ENCODE data around the gene CDC20.
"Not testable (repeated sequence)": the region's sequence is repeated elsewhere in the genome, so short reads cannot be mapped to it uniquely, and the experiment has no call there.

CDC20 gene

GRCh38 chr1:43367904-43368645 lies 9.3 kb downstream of the CDC20 start, which contains the start of gene ELOVL1:
Gene ELOVL1, minus strand, starts transcription at chr1:43368011. Its CDS starts 2,402 bp downstream, at chr1:43365609.
- peak within 1 kb of the TSS; percentile 82 for H3K4me3 ChIP-seq (ENCODE audit: control insufficient read depth, low read depth, low read length)
- DNase-seq (ENCODE audit: low read depth): peak; percentile 76
- TF ChIP-seq, protein P1, sequence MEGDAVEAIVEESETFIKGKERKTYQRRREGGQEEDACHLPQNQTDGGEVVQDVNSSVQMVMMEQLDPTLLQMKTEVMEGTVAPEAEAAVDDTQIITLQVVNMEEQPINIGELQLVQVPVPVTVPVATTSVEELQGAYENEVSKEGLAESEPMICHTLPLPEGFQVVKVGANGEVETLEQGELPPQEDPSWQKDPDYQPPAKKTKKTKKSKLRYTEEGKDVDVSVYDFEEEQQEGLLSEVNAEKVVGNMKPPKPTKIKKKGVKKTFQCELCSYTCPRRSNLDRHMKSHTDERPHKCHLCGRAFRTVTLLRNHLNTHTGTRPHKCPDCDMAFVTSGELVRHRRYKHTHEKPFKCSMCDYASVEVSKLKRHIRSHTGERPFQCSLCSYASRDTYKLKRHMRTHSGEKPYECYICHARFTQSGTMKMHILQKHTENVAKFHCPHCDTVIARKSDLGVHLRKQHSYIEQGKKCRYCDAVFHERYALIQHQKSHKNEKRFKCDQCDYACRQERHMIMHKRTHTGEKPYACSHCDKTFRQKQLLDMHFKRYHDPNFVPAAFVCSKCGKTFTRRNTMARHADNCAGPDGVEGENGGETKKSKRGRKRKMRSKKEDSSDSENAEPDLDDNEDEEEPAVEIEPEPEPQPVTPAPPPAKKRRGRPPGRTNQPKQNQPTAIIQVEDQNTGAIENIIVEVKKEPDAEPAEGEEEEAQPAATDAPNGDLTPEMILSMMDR (conservative IDR thresholded peaks at IDR 0.05; ENCODE audit: control insufficient read depth, insufficient read depth, low read depth, low read length): peak; percentile 7

DNA sequence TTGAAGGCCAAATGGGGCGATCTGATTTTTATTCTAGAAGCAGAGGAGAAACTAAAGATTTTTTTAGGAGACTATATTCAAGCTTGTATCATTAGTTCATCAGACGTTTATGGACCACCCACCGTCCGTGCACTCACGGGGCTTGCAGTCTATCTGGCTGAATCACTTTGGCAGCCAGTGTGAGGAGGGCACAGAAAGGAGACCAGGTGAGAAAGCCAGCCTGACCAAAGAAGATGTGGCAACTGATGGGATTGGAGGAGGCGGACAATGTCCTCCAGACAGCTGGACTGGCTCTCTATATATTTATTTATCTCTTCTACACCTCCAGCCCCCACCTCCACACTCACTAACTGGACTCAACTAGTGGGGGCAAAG lies 9.9 kb downstream of the CDC20 start:
- no peak for DNase-seq (ENCODE audit: low read depth)
- peak overlapping the region; percentile 66 for H3K4me3 ChIP-seq (ENCODE audit: control insufficient read depth, low read depth, low read length)
- TF ChIP-seq, protein P1 (conservative IDR thresholded peaks at IDR 0.05; ENCODE audit: control insufficient read depth, insufficient read depth, low read depth, low read length): no peak

DNA sequence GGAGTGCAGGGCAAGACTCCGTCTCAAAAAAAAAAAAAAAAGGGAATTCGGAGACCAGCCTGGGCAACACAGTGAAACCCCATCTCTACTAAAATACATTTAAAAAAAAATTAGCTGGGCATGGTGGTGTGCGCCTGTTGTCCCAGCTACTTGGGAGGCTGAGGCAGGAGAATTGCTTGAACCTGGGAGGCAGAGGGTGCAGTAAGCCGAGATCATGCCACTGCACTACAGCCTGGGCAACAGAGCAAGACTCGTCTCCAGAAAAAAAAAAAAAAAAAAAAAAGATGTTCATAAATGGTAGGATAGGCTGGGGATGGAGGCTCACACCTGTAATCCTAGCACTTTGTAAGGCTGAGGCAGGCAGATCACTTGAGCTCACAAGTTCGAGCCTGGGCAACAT lies 11.0 kb downstream of the CDC20 start:
- not testable (repeated sequence) for H3K4me3 ChIP-seq (ENCODE audit: control insufficient read depth, low read depth, low read length); DNase-seq (ENCODE audit: low read depth)

DNA sequence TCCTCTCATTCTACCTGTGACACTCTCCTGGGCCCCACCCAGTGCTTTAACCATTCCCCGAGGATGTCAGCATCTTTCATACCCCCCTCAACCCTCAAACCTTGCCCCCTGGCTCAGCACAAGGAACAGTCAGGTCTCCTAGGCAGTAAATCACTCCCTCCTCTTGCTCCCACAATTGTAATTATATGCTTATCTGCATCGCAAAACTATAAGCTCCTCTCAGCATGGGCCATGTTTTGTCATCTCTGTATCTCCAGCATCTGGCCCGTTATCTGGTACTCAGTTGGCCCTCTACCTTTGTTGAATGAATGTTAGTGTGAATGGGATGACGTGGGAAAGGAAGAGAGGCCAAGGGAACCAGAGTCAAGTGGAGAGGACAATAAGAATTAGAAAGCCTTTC lies 11.8 kb downstream of the CDC20 start:
- H3K4me3 ChIP-seq (ENCODE audit: control insufficient read depth, low read depth, low read length): no peak overlapping the region
- no peak for DNase-seq (ENCODE audit: low read depth)
- TF ChIP-seq, protein P1 (conservative IDR thresholded peaks at IDR 0.05; ENCODE audit: control insufficient read depth, insufficient read depth, low read depth, low read length): no peak

DNA sequence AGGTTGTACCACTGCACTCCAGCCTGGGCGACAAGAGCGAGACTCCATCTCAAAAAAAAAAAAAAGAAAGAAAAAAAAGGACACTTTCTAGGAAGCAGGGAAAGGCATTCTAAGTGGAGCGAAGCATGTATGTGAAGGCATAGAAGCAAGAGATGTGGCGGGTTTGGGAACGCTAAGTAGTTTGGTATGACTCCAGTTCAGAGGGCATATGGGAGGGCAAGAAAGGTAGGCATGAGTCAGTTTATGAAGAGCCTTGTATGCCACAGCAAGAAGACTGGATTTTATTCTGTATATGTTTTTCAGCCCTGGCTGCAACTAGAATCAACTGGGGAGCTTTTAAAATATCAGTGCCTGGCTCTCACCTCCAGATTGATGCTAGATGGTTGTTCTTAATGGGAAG lies 13.4 kb downstream of the CDC20 start:
- no peak overlapping the region for H3K4me3 ChIP-seq (ENCODE audit: control insufficient read depth, low read depth, low read length)
- TF ChIP-seq, protein P1 (conservative IDR thresholded peaks at IDR 0.05; ENCODE audit: control insufficient read depth, insufficient read depth, low read depth, low read length): no peak
- no peak for DNase-seq (ENCODE audit: low read depth)

DNA sequence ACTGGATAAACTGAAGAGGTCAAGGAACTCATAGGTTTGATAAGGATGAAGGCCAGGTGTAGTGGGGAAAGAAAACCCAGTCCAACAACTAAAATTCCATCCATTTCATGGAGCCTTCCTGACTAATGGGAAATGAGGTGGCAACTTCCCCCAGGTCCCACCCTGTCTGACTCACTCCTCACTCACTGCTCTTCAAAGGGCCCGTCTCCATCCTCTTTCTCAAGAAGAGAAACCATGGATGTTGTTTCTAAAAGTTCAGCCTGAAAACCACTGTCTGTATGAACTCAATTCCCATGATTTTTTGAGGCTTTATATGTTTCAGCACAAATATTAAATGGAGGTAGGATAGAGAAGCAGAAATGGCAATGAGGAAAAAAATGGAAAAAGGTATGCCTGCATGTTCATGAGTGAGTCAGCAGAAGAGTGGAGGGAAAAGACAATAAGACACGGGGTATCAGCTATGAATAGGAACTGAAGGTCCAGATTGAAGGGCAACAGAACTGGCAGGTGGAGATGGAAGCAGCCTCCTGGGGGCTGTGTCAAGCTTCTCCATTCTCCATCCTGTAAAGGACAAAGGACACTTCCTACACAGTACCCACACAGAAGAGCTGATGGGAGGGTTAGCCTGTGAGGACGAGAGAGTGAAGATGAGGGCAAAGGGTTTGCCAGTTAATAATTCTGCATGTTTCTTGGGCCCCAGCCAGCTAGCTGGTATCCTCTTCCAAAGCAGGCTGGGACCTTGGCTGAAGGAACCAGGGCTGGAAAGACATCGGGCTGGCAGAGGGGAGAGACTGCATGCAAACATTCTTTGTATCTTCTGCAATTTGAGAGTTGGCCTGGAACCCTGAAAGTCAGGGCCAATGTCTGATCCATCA lies 14.5 kb downstream of the CDC20 start:
- H3K4me3 ChIP-seq (ENCODE audit: control insufficient read depth, low read depth, low read length): no peak overlapping the region
- DNase-seq (ENCODE audit: low read depth): peak; percentile 90

More for the DNA sequence above, 14.5 kb downstream of the CDC20 start:
- TF ChIP-seq, protein P1 (conservative IDR thresholded peaks at IDR 0.05; ENCODE audit: control insufficient read depth, insufficient read depth, low read depth, low read length): no peak
